Thoracic aorta (tissue), 2 donors: ENCODE data around the gene CDH10. TPM values are rescaled to one million over a fixed set of nuclear protein-coding genes. Genes with fewer than 3 reads are reported as not detected.

ENCODE experiments used
- ATAC-seq: fragments of 150-250 bp; one replicate; pipeline ENCODE4 v1.8.0; 2017; ENCODE audit warnings: low read depth; ENCODE audit not compliant: insufficient number of reproducible peaks, low FRiP score
- DNase-seq: peaks from one replicate; pipeline ENCODE4 v3.0.0-alpha.2; 2020; ENCODE audit warnings: low spot score
- H3K27ac ChIP-seq, 2 donors: fragments of 200-600 bp; sonication (generic); 1 replicate in 1 of 2; 2 replicates in 1 of 2; pipeline ENCODE4 v1.5.1; 2016; ENCODE audit warnings: mild to moderate bottlenecking in 2 of 2, moderate library complexity in 2 of 2
- H3K27me3 ChIP-seq: fragments of 200-600 bp; sonication (generic); replicated peaks from 2 replicates; pipeline ENCODE4 v1.6.0; 2016; ENCODE audit warnings: mild to moderate bottlenecking; ENCODE audit not compliant: insufficient read depth
- H3K36me3 ChIP-seq: fragments of 200-600 bp; sonication (generic); one replicate; pipeline ENCODE4 v1.5.1; 2016
- H3K4me1 ChIP-seq, 2 donors: fragments of 200-600 bp; sonication (generic); 1 replicate in 1 of 2; 2 replicates in 1 of 2; pipeline versions ENCODE4 v1.5.1 to v1.6.0; 2016; ENCODE audit warnings: low read depth in 2 of 2, mild to moderate bottlenecking in 1 of 2; ENCODE audit not compliant: control insufficient read depth in 1 of 2
- H3K4me3 ChIP-seq: fragments of 200-600 bp; sonication (generic); 2 replicates; pipeline ENCODE4 v1.5.1; 2016; ENCODE audit warnings: mild to moderate bottlenecking
- H3K9me3 ChIP-seq: fragments of 200-600 bp; sonication (generic); 2 replicates; pipeline ENCODE4 v1.5.1; 2016
- total RNA-seq, 2 donors: library from RNA; depleted of rRNA; stranded (reverse); fragments of >200 nt; gene quantifications; one replicate each; pipeline versions ENCODE4 v1.1.0 to v1.2.3, GENCODE V29; 2016
- TF ChIP-seq, protein P1 (sequence below): fragments of 200-600 bp; sonication (generic); IDR thresholded peaks from one replicate; pipeline ENCODE4 v1.5.1; 2019; ENCODE audit warnings: antibody characterized with exemption

Gene CDH10
- under 1 TPM in 1 of 2 donors, not detected in 1; 0.35 TPM for total RNA-seq

DNA sequence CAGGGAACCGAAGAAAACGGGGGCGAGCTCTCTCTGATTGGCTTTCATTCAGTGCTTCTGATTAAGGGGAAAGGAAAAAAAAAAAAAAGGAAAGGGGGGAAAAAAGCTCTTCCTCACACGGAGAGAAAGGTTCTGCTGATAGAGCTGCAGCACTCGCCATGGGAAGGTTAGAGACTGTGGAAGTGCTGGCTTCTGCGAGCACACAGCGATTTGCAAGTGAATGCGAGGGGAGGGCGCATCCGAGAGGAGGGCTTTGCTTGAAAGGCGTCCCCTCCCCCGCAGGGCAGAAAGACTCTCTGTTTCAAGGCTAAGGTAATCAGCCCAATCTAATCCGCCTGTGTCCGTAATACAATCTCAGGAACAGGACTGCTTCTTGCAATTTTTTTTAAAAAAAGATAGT is at the start of gene CDH10:
TSS of gene CDH10 (minus strand) at position 218 of the 400 bp plus-strand sequence. CDS start 51,488 bp downstream, outside the sequence.
- ATAC-seq = no peak
- H3K4me3 ChIP-seq = peak within 1 kb of the TSS; percentile 20

DNA sequence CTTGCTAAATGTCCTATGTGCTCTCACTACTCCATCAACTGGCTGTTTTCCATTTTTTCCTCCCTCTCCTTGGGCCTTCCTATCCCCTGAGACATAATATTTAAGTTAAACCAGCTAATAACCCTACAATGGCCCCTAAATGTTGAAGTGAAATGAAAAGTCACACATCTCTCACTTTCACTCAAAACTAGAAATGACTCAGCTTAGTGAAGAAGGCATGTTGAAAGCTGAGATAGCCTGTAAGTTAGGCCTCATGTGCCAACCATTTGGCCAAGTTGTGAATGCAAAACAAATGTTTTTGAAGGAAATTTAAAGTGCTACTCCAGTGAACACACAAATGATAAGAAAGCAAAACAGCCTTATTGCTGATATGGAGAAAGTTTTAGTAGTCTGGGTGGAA is 48.8 kb upstream of the CDH10 start:
- Histone ChIP-seq H3K27me3 (no peaks in the 10 kb centered on the region), H3K27ac (no peak overlapping the region), H3K36me3 (no peaks in the 10 kb centered on the region), H3K4me1 (no peaks in the 10 kb centered on the region), H3K4me3 (no peak overlapping the region), H3K9me3 (no peaks in the 10 kb centered on the region)
- ATAC-seq (no peak), DNase-seq (no peak)
- TF ChIP-seq, protein P1, sequence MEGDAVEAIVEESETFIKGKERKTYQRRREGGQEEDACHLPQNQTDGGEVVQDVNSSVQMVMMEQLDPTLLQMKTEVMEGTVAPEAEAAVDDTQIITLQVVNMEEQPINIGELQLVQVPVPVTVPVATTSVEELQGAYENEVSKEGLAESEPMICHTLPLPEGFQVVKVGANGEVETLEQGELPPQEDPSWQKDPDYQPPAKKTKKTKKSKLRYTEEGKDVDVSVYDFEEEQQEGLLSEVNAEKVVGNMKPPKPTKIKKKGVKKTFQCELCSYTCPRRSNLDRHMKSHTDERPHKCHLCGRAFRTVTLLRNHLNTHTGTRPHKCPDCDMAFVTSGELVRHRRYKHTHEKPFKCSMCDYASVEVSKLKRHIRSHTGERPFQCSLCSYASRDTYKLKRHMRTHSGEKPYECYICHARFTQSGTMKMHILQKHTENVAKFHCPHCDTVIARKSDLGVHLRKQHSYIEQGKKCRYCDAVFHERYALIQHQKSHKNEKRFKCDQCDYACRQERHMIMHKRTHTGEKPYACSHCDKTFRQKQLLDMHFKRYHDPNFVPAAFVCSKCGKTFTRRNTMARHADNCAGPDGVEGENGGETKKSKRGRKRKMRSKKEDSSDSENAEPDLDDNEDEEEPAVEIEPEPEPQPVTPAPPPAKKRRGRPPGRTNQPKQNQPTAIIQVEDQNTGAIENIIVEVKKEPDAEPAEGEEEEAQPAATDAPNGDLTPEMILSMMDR = no peak

More for the DNA sequence above, at the start of gene CDH10:
- TF ChIP-seq, protein P1 = no peak
- no peak within 1 kb of the TSS for H3K27ac ChIP-seq
- no peak for DNase-seq
- no peaks in the 10 kb centered on the region for H3K9me3 ChIP-seq
- H3K4me1 ChIP-seq = peaks cover 0 to 3% of the 10 kb centered on the region in 2 donors
- no peaks in the 10 kb centered on the region for H3K27me3 ChIP-seq
- no peaks in the 10 kb centered on the region for H3K36me3 ChIP-seq

DNA sequence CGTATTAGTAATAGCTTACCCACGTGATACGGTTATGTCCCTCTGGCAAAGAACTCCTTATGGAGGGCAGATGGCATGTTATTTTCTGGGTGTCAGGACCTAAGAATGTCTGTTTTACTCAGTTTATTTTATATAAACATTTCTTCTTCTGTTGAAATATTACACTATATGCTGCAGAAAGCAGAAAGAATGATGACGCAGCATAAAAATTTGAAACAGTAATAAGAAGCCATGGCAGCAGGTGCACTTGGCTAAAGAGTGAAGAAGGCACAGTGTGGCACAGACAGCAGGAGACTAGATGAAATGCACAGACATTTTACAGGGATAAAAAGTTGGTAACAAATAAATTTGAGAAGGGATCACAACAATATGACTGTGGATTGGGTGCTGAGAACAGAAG is 46.3 kb upstream of the CDH10 start:
- Histone ChIP-seq H3K27me3 (no peaks in the 10 kb centered on the region), H3K9me3 (no peaks in the 10 kb centered on the region), H3K36me3 (no peaks in the 10 kb centered on the region), H3K4me3 (no peak overlapping the region), H3K4me1 (no peaks in the 10 kb centered on the region), H3K27ac (no peak overlapping the region)
- ATAC-seq = no peak
- TF ChIP-seq, protein P1 = no peak
- no peak for DNase-seq

DNA sequence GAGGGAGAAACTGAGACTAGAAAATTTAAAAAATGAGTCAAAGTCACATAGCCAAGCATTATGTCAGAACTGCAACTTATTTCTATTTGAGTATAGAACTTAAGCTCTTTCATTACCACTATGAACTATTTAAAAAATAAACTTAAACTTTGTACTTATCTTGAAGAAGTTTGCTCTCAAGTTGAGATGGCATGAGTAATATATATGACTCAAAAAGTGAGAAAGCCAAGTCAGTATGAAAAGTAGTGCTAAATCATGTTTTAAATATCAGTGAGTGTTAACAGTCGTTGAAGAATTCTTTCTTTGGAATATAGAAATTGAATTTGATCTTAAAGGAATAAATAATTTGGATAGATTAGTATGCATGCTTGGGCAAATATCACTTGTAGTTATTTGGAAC is 36.3 kb upstream of the CDH10 start:
- no peaks in the 10 kb centered on the region for H3K9me3 ChIP-seq
- ATAC-seq (no peak), DNase-seq (no peak)
- H3K27ac ChIP-seq = no peak overlapping the region
- no peaks in the 10 kb centered on the region for H3K27me3 ChIP-seq
- no peaks in the 10 kb centered on the region for H3K36me3 ChIP-seq
- H3K4me1 ChIP-seq = no peaks in the 10 kb centered on the region
- TF ChIP-seq, protein P1 = no peak
- H3K4me3 ChIP-seq = no peak overlapping the region

DNA sequence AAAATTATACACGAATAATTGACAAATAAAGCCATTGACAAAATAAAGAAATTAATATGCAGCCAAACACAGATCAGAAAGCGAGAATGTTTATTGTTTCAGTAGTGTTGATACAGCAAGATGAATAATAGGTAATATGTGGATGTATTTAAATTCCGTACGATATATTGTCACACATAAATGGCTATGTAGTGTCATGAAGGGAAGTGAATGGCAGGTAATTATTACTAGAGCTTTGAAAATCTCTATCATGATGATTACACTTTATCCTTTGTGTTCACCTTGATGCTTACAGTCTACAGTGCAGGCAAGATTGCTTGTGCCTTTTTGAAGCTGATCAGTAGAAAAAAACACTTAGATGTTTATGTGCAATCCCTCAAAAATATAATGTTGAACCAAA is 23.3 kb upstream of the CDH10 start:
- Histone ChIP-seq H3K27ac (no peak overlapping the region), H3K4me1 (no peaks in the 10 kb centered on the region), H3K9me3 (no peaks in the 10 kb centered on the region), H3K4me3 (no peak overlapping the region), H3K27me3 (no peaks in the 10 kb centered on the region), H3K36me3 (no peaks in the 10 kb centered on the region)
- DNase-seq (no peak), ATAC-seq (no peak)
- TF ChIP-seq, protein P1 = no peak
